Stimulated activated CD4-positive, alpha-beta T cell treated with anti-CD3 and anti-CD28 coated beads, TNF-alpha, amount 100 ng/mL, for 48 hours (primary cell): ENCODE results near the gene MMP21.

Source experiments
- DNase-seq, 3 donors: peaks; one replicate each; pipeline ENCODE4 v3.0.0-alpha.2; 2020; ENCODE audit warnings: low read depth in 3 of 3

Gene MMP21

GRCh38 chr10:125765835-125766234 lies 9.8 kb downstream of the MMP21 start:
- DNase-seq = no peak

DNA sequence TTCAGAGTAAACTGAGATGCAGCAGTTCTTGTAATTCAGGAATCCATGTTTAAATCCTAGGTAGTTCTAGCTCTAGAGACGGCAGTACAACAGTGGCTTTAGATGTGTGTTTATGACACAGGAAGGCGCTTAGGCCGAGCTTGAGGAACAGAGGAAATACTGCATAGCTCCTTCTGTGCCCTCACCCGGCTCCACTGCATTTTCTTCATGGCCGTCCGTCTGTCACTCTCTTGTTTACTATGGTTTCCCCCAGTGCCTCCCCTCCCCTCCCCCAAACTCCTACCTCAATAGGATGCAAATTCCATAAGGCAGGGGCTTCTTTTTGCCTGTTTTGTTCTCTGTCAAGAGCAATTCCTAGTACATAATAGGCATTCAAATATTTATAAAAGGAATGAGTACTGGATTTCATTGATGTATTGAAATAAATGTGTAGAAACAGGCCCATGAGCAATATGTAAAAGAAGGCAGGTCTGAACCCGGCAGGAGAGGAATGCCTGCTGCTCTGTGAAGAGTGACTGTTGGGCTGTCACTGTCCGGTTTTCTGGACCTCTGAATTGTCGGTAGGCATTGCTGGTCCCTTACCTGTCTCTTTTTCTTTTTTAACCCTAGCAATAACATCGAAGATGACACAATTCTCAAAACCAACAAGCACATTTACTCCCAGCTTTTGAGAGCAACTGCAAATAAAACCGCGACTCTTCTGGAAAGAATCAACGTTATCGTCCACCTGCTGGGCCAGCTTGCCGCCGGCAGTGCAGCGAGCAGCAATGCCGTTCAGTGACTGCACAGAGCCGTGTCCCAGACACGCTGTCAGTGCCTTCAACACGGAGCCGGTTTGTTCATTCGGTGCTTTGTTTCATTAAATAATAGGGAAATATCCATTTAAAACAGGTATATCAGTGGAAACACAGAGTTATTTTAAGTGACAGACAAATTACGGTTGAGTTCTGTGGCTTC lies 12.7 kb downstream of the MMP21 start:
- DNase-seq = no peak

DNA sequence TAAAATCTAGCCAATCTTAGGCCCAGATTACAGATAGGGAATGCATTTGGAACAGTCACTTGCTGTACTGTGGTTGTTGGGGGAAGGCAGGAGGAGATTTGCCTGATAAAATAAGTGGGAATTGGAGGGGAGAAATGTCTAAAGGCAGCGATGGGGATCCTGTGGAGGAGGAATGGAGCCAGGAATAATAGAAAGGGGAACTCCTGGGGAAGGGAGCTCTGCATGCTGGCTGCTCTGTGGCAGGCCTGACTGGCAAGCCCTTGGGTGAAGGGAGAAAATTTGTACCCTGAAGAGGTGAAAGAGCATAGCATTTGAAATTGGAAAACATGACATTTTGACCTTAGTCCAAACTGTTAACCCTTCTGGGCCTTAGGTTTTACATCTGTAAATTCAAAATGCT lies 13.7 kb downstream of the MMP21 start:
- no peak for DNase-seq

- DNase-seq = no peak
These were observed 17.9 kb downstream of the MMP21 start for GRCh38 chr10:125757742-125758141.

DNA sequence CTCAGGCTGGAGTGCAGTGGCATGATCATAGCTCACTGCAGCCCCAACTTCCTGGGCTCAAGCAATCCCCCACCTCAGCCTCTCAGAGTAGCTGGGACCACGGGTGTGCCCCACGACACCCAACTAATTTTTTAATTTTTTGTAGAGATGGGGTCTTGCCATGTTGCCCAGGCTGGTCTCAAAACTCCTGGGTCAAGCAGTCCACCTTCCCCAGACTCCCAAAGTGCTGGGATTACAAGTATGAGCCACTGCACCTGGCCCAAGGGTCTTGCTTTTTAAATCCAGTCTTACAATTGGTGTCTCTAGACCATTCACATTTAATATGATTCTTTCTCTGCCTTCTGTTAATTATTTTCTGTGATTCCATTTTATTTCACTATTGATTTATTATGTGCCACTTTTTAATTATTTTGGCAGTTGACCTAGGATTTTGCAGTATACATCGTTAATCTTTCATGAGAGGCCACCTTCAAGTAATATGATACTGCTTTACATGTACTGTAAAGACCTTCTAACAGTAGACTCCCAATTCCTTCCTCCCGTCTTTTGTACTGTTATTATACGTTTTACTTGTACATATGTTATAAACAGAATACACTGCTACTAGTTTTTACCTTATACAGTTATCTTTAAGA lies 18.7 kb downstream of the MMP21 start:
- DNase-seq = no peak

- no peak for DNase-seq
These were observed 19.4 kb downstream of the MMP21 start for GRCh38 chr10:125756196-125756595.

DNA sequence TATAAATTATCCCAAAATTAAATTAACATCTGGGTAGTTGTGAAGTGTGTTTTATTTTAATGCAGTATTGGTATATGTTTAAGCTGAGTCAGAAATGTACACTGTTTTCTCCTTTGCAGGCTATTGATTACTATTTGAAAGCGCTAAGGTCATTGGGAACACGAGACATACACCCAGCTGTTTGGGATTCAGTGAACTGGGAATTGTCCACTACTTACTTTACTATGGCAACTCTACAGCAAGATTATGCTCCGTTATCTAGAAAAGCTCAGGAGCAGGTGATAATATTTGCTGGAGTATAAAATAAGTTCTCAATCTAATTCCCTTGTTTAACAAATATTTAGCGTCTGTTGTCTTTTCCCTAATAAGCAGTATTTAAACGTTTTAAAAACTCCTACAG lies 28.2 kb downstream of the MMP21 start:
- DNase-seq = no peak

GRCh38 chr10:125744909-125745308 lies 30.7 kb downstream of the MMP21 start:
- no peak for DNase-seq

- no peak for DNase-seq
These were observed 33.2 kb downstream of the MMP21 start for GRCh38 chr10:125742465-125742864.

DNA sequence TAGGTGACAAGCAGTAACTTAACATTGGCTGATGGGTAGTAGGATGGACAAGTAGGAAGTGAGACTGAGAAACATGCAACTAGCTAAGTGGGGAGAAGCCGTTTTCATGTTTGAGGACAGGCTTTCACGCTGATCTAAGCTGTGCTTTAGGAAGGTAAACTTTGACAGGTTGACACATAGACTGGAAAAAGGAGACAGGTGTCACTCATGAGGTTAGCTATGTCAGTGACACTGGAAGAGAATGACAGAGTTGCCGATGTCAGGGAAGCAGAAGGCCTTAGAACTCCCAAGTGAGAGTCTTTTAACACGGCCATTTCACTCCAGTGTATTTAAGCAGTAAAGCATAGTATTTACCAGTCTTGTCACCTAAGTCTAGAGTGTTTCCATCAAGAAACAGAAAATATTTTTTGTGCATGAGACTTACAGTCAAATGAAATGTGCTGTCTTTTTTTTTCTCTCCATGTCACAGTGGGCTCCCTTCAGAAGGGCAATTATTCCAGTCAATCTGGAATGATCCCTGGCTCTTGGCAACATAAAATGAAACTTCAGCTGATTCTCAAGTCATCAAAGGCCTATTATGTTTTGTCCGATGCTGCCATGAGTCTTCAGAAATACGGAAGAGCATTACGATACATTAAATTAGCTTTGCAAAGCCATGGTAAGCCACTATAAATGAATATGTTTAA lies 35.5 kb downstream of the MMP21 start:
- no peak for DNase-seq

DNA sequence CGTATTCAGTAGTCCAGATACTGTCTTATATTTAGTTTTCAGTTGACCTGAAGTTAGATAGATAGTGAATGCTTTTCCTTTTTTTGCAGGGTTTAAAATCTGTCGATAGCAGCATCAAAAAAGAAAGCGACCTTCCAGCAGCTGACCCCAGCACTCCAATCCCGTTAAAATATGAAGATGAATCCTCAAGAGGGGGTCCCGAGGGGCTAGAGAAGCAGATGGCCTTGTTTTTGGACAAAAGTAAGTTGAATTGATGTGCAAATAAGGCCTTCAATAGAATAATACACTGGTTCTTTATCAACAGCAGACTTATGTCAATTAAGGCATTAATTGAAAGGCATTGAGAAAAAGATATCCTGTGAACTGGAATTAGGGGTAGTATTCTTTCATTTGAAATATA lies 37.4 kb downstream of the MMP21 start:
- DNase-seq = no peak

DNA sequence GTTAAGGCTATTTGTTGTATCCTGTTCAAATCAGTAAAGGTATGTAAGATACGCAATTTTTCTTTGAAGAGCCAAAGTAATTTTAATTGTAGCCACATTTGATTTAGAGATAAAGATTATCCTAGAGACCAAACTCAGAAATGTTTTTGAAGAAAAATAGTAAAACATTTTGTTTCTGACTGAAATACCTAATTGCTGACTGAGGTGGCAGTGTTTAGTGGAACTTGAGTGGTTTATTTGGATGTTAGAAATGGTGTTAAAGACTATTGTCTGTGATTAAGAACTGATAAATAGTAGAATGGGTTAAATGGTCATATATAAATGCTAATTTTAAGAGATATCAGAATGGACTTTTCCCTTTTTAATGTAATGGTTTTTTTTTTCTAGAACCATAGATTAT lies 40.8 kb downstream of the MMP21 start:
- DNase-seq = no peak

- DNase-seq = no peak
These were observed 41.5 kb downstream of the MMP21 start for GRCh38 chr10:125734148-125734547.

DNA sequence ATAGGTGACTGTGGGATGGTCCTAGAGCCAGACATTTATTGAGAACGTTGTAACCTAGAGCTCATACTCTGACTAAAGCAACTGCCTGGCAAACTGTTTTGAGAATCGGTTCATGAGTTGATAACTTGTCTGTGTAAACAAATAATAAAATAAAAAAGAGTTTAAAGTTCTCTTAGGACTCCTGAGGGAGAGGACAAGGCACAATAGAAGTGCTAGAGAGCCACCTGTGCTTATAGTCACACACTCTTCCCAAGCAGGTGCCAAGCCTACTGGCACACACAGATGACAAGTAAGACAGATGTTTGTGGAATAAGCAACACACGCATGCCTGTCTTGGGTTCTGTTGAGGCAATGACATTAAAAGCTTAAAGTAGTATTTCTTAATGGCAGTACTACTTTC lies 48.2 kb downstream of the MMP21 start:
- no peak for DNase-seq

DNA sequence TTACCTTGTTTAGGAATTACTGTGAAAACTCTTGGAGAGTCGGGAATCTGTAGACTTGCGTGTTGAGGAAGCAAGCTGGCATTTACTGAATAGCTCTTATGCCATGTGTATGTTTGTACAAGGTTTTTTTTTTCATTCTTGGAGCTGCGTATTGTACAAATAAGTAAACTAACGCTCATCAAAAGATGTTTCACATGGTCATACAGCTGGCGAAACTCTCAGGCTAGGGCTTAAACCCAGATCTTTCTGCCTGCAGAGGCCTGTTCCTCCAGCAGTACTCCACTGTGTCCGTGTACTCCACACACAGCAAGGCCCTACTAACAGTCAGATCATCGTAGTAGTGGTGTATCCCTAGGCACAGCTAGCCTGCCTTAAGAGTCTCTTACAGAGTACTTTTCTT lies 48.7 kb downstream of the MMP21 start:
- DNase-seq = no peak

DNA sequence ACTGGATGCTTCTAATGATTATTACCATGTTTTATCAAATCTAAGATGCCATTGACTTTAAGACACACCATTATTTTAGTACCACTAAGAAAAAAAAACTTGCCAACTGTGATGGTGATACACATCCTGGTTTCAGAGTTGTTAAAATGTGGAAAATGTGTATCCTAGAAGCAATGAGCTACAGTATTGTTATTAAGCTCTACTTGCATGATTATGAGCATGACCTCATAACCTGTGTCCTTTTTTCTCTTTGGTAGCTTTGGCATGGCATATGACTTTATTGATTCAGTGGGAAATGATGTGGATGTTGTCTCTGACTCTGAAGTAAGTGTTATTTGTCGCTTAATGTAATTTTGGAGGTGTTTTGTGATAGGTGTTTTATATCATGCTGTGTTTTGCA lies 52.8 kb downstream of the MMP21 start:
- DNase-seq = no peak

DNA sequence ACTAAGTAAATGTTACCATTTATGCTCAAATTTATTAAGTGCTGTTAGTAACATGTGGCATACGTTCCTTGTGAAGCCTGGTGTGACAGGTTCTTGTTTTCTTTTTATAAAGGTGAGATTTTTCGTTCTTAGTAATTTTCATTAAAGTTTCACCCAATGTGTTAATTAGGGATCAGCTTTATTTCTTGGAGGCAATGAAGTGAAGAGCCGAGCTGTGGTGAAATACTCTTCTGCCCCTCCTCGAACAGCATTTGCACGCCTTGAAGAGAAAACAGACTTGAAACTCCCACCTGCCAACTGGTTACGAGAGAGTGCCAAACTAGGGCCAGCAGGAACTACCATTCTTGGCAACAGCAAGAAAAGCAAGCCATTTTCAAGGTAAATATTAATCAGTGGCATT lies 54.6 kb downstream of the MMP21 start:
- DNase-seq = no peak

DNA sequence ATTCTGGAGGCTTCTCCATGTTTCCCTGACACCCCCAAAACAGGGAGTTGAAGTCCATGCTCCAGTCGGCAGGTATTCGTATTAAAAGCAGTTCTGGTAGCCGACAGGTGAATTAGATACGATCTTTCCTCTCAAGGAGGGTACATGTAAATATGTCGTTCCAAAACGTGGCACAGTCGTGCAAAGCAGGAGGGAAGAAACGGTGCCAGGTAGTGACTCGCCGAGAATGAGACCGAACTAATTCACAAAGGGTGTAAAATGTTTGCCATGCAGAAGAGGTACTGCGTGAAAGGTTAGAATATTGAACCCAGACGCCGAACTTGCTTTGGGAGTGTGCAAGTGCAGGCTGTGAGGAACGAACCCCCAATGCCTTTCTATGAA lies 55.6 kb downstream of the MMP21 start:
- no peak for DNase-seq

GRCh38 chr10:125719173-125720001 lies 56.2 kb downstream of the MMP21 start, which contains the start of gene EDRF1:
TSS of gene EDRF1 (plus strand) at chr10:125719709. CDS start at chr10:125719808, 99 bp downstream.
- DNase-seq = peak; percentile 96 to 98 (median 98)
